Stimulated activated CD8-positive, alpha-beta memory T cell treated with anti-CD3 and anti-CD28 coated beads, Interleukin-7, amount 100 ng/mL, for 24 hours (primary cell): Measurements from ENCODE around the gene ZDHHC15.
"Not testable (repeated sequence)": the region's sequence is repeated elsewhere in the genome, so short reads cannot be mapped to it uniquely, and the experiment has no call there.

Source experiments
- DNase-seq: peaks from one replicate; pipeline ENCODE4 v3.0.0-alpha.2; 2020; ENCODE audit warnings: low read depth

ZDHHC15 gene

GRCh38 chrX:75522565-75523431 lies at the start of gene ZDHHC15:
ZDHHC15 (minus strand) TSS chrX:75523037; CDS start chrX:75523024, 13 bp downstream.
- peak; percentile 2 for DNase-seq

GRCh38 chrX:75560544-75560943 lies 37.7 kb upstream of the ZDHHC15 start:
- DNase-seq: not testable (repeated sequence)

- DNase-seq: no peak
Measured at GRCh38 chrX:75547783-75548182, 24.9 kb upstream of the ZDHHC15 start.

GRCh38 chrX:75546724-75547511 lies 24.1 kb upstream of the ZDHHC15 start:
- no peak for DNase-seq

GRCh38 chrX:75544786-75545185 lies 21.9 kb upstream of the ZDHHC15 start:
- DNase-seq: no peak

- no peak for DNase-seq
Measured at GRCh38 chrX:75483933-75484332, 38.9 kb downstream of the ZDHHC15 start.

GRCh38 chrX:75461780-75462179 lies 61.1 kb downstream of the ZDHHC15 start:
- not testable (repeated sequence) for DNase-seq

- no peak for DNase-seq
Measured at GRCh38 chrX:75421688-75422230, 101.1 kb downstream of the ZDHHC15 start.

- DNase-seq: not testable (repeated sequence)
Measured at GRCh38 chrX:75407153-75407552, 115.7 kb downstream of the ZDHHC15 start.

- no peak for DNase-seq
Measured at GRCh38 chrX:75390470-75390869, 132.4 kb downstream of the ZDHHC15 start.

- no peak for DNase-seq
Measured at GRCh38 chrX:75369721-75370120, 153.1 kb downstream of the ZDHHC15 start.

- DNase-seq: no peak
Measured at GRCh38 chrX:75366861-75367260, 156.0 kb downstream of the ZDHHC15 start.

- no peak for DNase-seq
Measured at GRCh38 chrX:75365243-75365975, 157.4 kb downstream of the ZDHHC15 start.

GRCh38 chrX:75361788-75362187 lies 161.0 kb downstream of the ZDHHC15 start:
- DNase-seq: no peak

- not testable (repeated sequence) for DNase-seq
Measured at GRCh38 chrX:75348601-75349000, 174.2 kb downstream of the ZDHHC15 start.

- DNase-seq: no peak
Measured at GRCh38 chrX:75337525-75337924, 185.3 kb downstream of the ZDHHC15 start.

- DNase-seq: no peak
Measured at GRCh38 chrX:75335127-75335458, 187.7 kb downstream of the ZDHHC15 start.

GRCh38 chrX:75334407-75335126 lies 188.3 kb downstream of the ZDHHC15 start:
- not testable (repeated sequence) for DNase-seq

- DNase-seq: no peak
Measured at GRCh38 chrX:75327607-75328006, 195.2 kb downstream of the ZDHHC15 start.
